GM12875 (cell line): ENCODE results near the gene DENND1A.

Experiments
- H3K4me3 ChIP-seq: one replicate; pipeline ENCODE4 v1.5.1; 2011; ENCODE audit warnings: low read depth, low read length, control low read depth
- TF ChIP-seq, protein P1 (sequence below): IDR thresholded peaks from 2 replicates; pipeline ENCODE4 v1.5.1; 2011; ENCODE audit warnings: low read depth, mild to moderate bottlenecking, control low read depth, inconsistent platforms, low read length, moderate library complexity, borderline replicate concordance; ENCODE audit not compliant: insufficient read depth

The DENND1A gene

GRCh38 chr9:123417289-123418051, 512.5 kb downstream of the DENND1A start:
- TF ChIP-seq, protein P1, sequence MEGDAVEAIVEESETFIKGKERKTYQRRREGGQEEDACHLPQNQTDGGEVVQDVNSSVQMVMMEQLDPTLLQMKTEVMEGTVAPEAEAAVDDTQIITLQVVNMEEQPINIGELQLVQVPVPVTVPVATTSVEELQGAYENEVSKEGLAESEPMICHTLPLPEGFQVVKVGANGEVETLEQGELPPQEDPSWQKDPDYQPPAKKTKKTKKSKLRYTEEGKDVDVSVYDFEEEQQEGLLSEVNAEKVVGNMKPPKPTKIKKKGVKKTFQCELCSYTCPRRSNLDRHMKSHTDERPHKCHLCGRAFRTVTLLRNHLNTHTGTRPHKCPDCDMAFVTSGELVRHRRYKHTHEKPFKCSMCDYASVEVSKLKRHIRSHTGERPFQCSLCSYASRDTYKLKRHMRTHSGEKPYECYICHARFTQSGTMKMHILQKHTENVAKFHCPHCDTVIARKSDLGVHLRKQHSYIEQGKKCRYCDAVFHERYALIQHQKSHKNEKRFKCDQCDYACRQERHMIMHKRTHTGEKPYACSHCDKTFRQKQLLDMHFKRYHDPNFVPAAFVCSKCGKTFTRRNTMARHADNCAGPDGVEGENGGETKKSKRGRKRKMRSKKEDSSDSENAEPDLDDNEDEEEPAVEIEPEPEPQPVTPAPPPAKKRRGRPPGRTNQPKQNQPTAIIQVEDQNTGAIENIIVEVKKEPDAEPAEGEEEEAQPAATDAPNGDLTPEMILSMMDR = no peak

GRCh38 chr9:123416176-123416575, 513.8 kb downstream of the DENND1A start:
- no peak overlapping the region for H3K4me3 ChIP-seq
- TF ChIP-seq, protein P1 = no peak

More at GRCh38 chr9:123417289-123418051, 512.5 kb downstream of the DENND1A start:
- H3K4me3 ChIP-seq = no peak overlapping the region

- no peak overlapping the region for H3K4me3 ChIP-seq
- TF ChIP-seq, protein P1 = no peak
Observed at GRCh38 chr9:123414936-123415930, 514.7 kb downstream of the DENND1A start.

DNA sequence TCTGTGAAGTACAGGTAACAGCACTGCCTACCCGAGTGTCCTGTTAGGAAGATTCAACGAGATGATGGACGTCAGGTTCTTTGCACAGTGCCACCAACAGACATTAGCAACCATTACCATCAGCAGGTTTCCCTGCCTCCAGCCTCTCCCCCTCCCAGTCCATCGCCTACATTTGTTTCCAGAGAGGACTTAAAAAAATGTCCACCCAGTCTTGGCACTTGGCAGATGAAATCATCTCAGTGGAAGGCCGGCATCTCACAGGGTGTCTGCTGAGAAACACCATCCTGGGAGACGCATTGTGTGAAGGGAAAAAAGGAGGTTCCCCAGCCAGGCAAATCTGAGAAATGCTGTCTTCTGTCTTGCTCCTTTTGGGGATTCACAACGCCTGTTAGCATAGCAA, 515.7 kb downstream of the DENND1A start:
- H3K4me3 ChIP-seq = no peak overlapping the region
- TF ChIP-seq, protein P1 = no peak

DNA sequence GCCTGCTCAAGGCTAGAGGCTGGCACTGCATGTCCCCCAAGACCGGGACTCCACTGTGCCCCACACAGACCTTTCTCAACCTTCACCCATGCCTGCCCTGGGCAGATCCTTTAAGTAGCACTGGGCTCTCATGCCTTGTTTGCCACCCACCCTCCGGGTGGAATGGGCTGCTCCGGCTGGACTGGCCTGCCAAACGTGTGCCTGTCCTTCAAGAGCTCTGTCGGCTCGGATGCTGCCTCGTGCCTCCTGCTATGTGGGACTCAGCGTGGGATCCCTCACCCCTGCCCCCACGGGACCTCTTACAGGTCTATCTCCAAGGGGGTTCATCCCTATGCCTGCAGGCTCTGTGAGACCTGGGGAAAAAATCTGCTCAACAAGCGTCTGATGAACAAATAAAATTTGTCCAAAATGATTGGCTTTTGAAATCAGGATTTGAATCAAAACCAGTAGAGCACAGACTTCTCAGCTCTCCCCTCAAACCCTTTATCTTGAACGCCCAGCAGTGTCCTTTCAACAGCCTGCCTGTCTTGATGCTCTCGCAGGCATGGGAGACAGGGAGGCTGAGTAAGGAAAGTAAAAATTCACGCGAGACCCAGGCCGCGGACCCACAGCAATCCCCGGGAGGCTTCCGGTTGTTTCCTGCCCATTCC, 517.6 kb downstream of the DENND1A start:
- no peak overlapping the region for H3K4me3 ChIP-seq
- TF ChIP-seq, protein P1 = no peak

- TF ChIP-seq, protein P1 = no peak
- H3K4me3 ChIP-seq = no peak overlapping the region
Observed at GRCh38 chr9:123411636-123412035, 518.3 kb downstream of the DENND1A start.
